H1 (cell line): ENCODE measurements around the gene WNT11. TPM values are rescaled to one million over a fixed set of nuclear protein-coding genes. Genes with fewer than 3 reads are reported as not detected.
A peak's percentile ranks its signal among the peaks of the same experiment; 100 is the strongest.

Source experiments
- TCF12 ChIP-seq: IDR thresholded peaks from 2 replicates; pipeline ENCODE4 v1.6.1; 2011; ENCODE audit warnings: low read depth, mild to moderate bottlenecking, low read length
- polyA plus RNA-seq, 7 experiments: library from polyadenylated mRNA; depleted of rRNA in 3 of 7; stranded (reverse) in 5 of 7; unstranded in 2 of 7; fragments of >200 nt in 5 of 7; fragments of 200-250 nt in 2 of 7; gene quantifications; 1 replicate in 5 of 7; 2 replicates in 1 of 7; 4 replicates in 1 of 7; pipeline versions ENCODE4 v1.2.1 to v1.2.3, GENCODE V29; 2011 to 2013; ENCODE audit warnings: missing spikeins in 2 of 7, mixed read lengths in 2 of 7
- total RNA-seq: library from RNA; stranded (reverse); fragmentation: NEBNext Ultra II Directional; extraction: Animal tissue kit (Norgen Biotek cat#: 25700); gene quantifications from 2 replicates; pipeline ENCODE4 v1.2.1, GENCODE V29; 2021

Gene WNT11
- total and polyA plus RNA-seq, 2 of the 8 experiments (the other 6 are each of a cell fraction or from before 2014, with no cell fraction given) = 0.11 to 0.45 TPM

DNA sequence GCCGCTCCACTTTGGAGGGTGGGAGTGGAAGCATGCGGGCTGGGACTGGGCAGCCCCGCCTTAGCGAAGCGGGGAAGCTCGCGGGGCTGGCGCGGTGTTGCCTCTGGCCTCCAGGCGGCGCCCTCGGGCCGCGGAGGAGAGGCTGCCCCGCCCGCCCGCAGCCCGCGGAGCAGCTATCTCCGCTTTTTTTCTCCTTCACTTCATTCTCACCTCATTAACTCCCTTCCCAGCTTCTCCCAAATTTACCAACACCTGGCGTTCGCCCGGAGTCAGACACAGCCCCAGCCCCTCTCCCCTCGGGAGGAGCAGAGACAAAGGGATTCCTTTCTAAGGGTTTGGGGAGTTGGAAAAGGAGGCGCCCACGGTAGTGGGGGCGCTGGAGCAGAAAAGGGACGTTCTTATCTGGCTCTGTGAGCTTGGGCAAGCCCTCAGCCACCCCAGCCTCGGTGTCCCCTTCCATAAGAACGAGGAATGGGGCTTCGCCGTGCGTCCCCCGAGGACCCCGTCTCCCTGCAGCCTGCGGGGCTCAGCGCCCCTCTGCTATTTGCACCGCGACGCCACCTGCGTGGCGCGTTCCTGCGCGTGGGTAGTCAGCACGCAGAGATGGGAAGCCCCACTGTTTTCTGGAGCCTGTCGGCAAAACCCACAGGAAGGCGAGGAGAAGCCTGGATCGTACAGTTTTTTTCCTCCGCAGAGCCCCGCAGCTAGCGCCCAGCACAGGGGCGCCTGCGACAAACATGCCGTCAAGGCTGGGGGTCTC lies 1.5 kb upstream of the WNT11 start (continued):
- TF ChIP-seq TCF12 = 0 out of 2 replicates have a peak, but pooled peaks have one; percentile 44
